ENCODE data around the gene DUS2. TPM values are rescaled to one million over a fixed set of nuclear protein-coding genes. Genes with fewer than 3 reads are reported as not detected.

Gene DUS2
- total and polyA plus RNA-seq, 2 of the 8 experiments (the other 6 are each of a cell fraction or from before 2014, with no cell fraction given) = 17.2 to 27.0 TPM

- no peak for FAIRE-seq
- Histone ChIP-seq H4K5ac (ENCODE audit: insufficient read length, low read depth, low read length) (no peak overlapping the region), H3K23ac (ENCODE audit: insufficient read length) (no peak overlapping the region), H4K8ac (ENCODE audit: extremely low read depth, insufficient read depth, low read length) (no peak overlapping the region), H3K18ac (ENCODE audit: extremely low read depth, low read length) (no peak overlapping the region), H3K9ac (replicated peaks in 1 of 4; ENCODE audit: extremely low read depth in 1 of 4, low read depth in 3 of 4, low read length in 3 of 4) (no peak overlapping the region), H4K91ac (replicated peaks; ENCODE audit: insufficient read length, low read length) (no peak overlapping the region), H4K20me1 (replicated peaks in 1 of 2; ENCODE audit: control insufficient read depth in 1 of 2, insufficient read depth in 2 of 2, low read length in 2 of 2) (peaks cover 0 to 3% of the 10 kb centered on the region in 2 experiments), H3K79me2 (ENCODE audit: control insufficient read depth in 1 of 2, insufficient read depth in 2 of 2, low read length in 2 of 2) (peaks cover 0 to 10% of the 10 kb centered on the region in 2 experiments; a peak in 2 of 4 replicates), H3K56ac (replicated peaks; ENCODE audit: insufficient read length, low read depth, low read length) (no peak overlapping the region), H3K4me2 (ENCODE audit: insufficient read depth in 1 of 2, low read depth in 2 of 2, low read length in 2 of 2) (no peak overlapping the region), H2BK5ac (ENCODE audit: low read depth, low read length) (no peak overlapping the region), H2BK12ac (ENCODE audit: low read depth, low read length) (no peak overlapping the region), H3K14ac (ENCODE audit: insufficient read length) (no peak overlapping the region), H3K9me3 (ENCODE audit: insufficient read depth in 2 of 2, low read depth in 1 of 2, low read length in 1 of 2) (no peaks in the 10 kb centered on the region), H3K23me2 (ENCODE audit: low read depth, low read length) (no peaks in the 10 kb centered on the region), H2BK120ac (replicated peaks; ENCODE audit: low read depth, low read length) (no peak overlapping the region), H3K36me3 (ENCODE audit: control insufficient read depth in 2 of 4, insufficient read depth in 4 of 4, low read length in 3 of 4) (peaks cover 0 to 4% (median 0%) of the 10 kb centered on the region in 4 experiments; a peak in 1 of 8 replicates), H2AFZ (ENCODE audit: low read length) (no peak overlapping the region), H3K27me3 (replicated peaks in 1 of 4; ENCODE audit: control insufficient read depth in 3 of 4, extremely low read depth in 1 of 4, insufficient read depth in 3 of 4, low read length in 3 of 4) (no peaks in the 10 kb centered on the region), H3K79me1 (ENCODE audit: low read depth, low read length) (no peaks in the 10 kb centered on the region; the same call in 1 of the 2 replicates), H3K4ac (replicated peaks; ENCODE audit: insufficient read length, low read depth, low read length) (no peak overlapping the region), H3K4me1 (replicated peaks in 1 of 4; ENCODE audit: control insufficient read depth in 3 of 4, insufficient read depth in 4 of 4, low read length in 3 of 4) (no peaks in the 10 kb centered on the region), H3K4me3 (ENCODE audit: extremely low read depth in 1 of 4, insufficient read depth in 2 of 4, low read depth in 3 of 4, low read length in 4 of 4) (no peak overlapping the region), H3K27ac (ENCODE audit: low read depth, low read length) (no peak overlapping the region), H2AK5ac (ENCODE audit: low read depth, low read length) (no peak overlapping the region), H2BK15ac (ENCODE audit: low read length) (no peak overlapping the region), H2BK20ac (ENCODE audit: low read length) (no peak overlapping the region)
- ChIA-PET CTCF (ENCODE audit: partially characterized antibody) (interaction anchor here (0.8 to 1.3 kb wide), 8 partner anchors 11 to 106 kb away, joined by 3 to 5 read pairs (median 3); no protein-coding TSS in a partner anchor), POLR2A (ENCODE audit: partially characterized antibody) (interaction anchor here (0.6 kb wide), 1 partner anchor 45 kb away, joined by 3 read pairs; no protein-coding TSS in a partner anchor)
- 89% methylated on average over 6 of the region's 6 CpGs; no CpG with 5 or more reads in 1 of the 2 experiments for WGBS, 2 experiments (ENCODE audit: extremely low coverage in 1 of 2, insufficient coverage in 1 of 2, insufficient read length in 1 of 2, insufficient replicate concordance in 2 of 2, low coverage in 1 of 2, low lambda C conversion rate in 2 of 2, missing lambda C conversion rate in 1 of 2)
- DNase-seq (ENCODE audit: low read depth in 1 of 2, low spot score in 2 of 2) = no peak
- no peak for TF ChIP-seq CBX5 (IDR thresholded peaks at IDR 0.05; ENCODE audit: low read depth, low read length)
- no peak for TF ChIP-seq KDM1A (IDR thresholded peaks at IDR 0.05; ENCODE audit: borderline replicate concordance, low read length)
- TF ChIP-seq GABPA (IDR thresholded peaks at IDR 0.05; ENCODE audit: borderline replicate concordance, insufficient read depth, low read length) = no peak
- no peak for TF ChIP-seq EP300 (IDR thresholded peaks at IDR 0.05; ENCODE audit: borderline replicate concordance in 1 of 2, low read depth in 2 of 2, low read length in 2 of 2)
- TF ChIP-seq RFX5 (IDR thresholded peaks at IDR 0.05; ENCODE audit: borderline replicate concordance, low read depth, low read length) = no peak
- no peak for TF ChIP-seq FOSL1 (IDR thresholded peaks at IDR 0.05; ENCODE audit: insufficient read depth, low read depth, low read length)
- no peak for TF ChIP-seq ASH2L (IDR thresholded peaks at IDR 0.05; ENCODE audit: low read length)
- no peak for TF ChIP-seq TEAD4 (IDR thresholded peaks at IDR 0.05; ENCODE audit: low read depth, low read length)
- TF ChIP-seq, protein P1, sequence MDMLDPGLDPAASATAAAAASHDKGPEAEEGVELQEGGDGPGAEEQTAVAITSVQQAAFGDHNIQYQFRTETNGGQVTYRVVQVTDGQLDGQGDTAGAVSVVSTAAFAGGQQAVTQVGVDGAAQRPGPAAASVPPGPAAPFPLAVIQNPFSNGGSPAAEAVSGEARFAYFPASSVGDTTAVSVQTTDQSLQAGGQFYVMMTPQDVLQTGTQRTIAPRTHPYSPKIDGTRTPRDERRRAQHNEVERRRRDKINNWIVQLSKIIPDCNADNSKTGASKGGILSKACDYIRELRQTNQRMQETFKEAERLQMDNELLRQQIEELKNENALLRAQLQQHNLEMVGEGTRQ (IDR thresholded peaks at IDR 0.05; ENCODE audit: low read length) = no peak
- no peak for TF ChIP-seq TBP (IDR thresholded peaks at IDR 0.05; ENCODE audit: low read depth, low read length)
- no peak for TF ChIP-seq CHD1 (IDR thresholded peaks at IDR 0.05; ENCODE audit: low read depth, low read length)
- no peak for TF ChIP-seq TCF12 (IDR thresholded peaks at IDR 0.05; ENCODE audit: low read depth, low read length)
These were observed 105.7 kb downstream of the DUS2 start for GRCh38 chr16:68128577-68129305.

Measured in H1 (cell line).